Breast epithelium (tissue), 3 donors: ENCODE data around the gene RNF220.

Experiments used
- POLR2A ChIP-seq: fragments of 450-650 bp; IDR thresholded peaks from one replicate; pipeline ENCODE4 v1.6.1; 2016; ENCODE audit warnings: antibody characterized with exemption, mild to moderate bottlenecking, moderate library complexity
- POLR2AphosphoS5 ChIP-seq, 3 donors: sonication (generic); formaldehyde crosslinking; IDR thresholded peaks; one replicate each; pipeline ENCODE4 v1.6.1; 2017; ENCODE audit warnings: antibody characterized with exemption in 3 of 3
- TF ChIP-seq, protein P1 (sequence below), 3 donors: fragments of 450-650 bp; IDR thresholded peaks; one replicate each; pipeline ENCODE4 v1.5.1; 2016 to 2017; ENCODE audit warnings: antibody characterized with exemption in 3 of 3, mild to moderate bottlenecking in 3 of 3, moderate library complexity in 3 of 3

GRCh38 chr1:44641126-44642102 lies 236.4 kb downstream of the RNF220 start:
- TF ChIP-seq, protein P1, sequence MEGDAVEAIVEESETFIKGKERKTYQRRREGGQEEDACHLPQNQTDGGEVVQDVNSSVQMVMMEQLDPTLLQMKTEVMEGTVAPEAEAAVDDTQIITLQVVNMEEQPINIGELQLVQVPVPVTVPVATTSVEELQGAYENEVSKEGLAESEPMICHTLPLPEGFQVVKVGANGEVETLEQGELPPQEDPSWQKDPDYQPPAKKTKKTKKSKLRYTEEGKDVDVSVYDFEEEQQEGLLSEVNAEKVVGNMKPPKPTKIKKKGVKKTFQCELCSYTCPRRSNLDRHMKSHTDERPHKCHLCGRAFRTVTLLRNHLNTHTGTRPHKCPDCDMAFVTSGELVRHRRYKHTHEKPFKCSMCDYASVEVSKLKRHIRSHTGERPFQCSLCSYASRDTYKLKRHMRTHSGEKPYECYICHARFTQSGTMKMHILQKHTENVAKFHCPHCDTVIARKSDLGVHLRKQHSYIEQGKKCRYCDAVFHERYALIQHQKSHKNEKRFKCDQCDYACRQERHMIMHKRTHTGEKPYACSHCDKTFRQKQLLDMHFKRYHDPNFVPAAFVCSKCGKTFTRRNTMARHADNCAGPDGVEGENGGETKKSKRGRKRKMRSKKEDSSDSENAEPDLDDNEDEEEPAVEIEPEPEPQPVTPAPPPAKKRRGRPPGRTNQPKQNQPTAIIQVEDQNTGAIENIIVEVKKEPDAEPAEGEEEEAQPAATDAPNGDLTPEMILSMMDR (IDR thresholded peaks at IDR 0.05) = no peak
- TF ChIP-seq POLR2A (no peak), POLR2AphosphoS5 (IDR thresholded peaks at IDR 0.05) (no peak)
